Measurements from ENCODE around the gene CLINT1.
"Not testable (repeated sequence)": the region's sequence is repeated elsewhere in the genome, so short reads cannot be mapped to it uniquely, and the experiment has no call there.

The CLINT1 gene

DNA sequence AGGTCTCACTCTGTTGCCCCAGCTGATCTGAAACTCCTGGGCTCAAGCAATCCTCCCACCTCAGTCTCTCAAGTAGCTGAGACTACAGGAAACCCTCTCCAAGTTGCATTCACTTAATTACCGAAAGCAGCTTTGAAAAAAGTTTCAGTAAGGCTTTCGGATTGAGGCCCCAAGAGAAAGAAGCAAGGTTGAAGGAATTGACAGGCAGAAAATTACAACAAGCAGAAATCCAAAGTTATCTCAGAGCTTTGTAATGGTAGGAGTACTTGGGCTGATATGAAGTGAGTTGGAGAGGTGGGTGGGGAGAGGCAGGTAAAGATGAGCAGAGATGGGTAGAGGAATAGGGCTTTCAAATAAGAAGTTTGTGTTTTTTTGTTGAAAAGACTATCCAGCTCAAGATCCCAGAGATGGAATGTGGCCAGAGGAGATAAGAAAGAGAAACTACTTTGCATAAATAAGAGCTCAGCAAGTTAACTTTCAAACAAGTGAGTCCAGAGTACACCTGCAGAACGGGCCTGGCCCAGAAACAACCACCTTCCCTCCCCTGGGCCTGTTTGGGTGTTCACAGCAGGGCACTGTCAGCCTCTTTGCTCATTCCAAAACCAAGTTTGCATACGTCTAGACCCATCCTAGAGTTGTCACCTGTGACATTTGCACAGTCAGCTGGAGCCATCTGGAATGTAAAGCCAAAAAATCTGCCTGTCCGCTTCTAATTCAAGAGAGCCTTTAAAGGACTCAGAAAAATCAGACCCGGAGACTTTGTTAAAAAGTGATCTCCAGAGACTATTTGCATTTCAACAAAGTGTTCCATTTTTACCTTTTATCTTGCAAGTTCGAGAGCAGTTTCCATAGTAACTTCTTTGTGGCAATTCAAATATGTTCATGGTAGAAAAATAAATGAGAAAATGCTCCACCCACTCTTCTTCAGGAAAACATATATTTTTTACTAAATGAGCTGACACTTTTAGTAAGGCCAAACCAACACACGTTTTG lies 2.2 kb upstream of the CLINT1 start:
- no peak for DNase-seq

GRCh38 chr5:157859227-157859575 lies 256 bp upstream of the CLINT1 start:
- DNase-seq, result no peak

DNA sequence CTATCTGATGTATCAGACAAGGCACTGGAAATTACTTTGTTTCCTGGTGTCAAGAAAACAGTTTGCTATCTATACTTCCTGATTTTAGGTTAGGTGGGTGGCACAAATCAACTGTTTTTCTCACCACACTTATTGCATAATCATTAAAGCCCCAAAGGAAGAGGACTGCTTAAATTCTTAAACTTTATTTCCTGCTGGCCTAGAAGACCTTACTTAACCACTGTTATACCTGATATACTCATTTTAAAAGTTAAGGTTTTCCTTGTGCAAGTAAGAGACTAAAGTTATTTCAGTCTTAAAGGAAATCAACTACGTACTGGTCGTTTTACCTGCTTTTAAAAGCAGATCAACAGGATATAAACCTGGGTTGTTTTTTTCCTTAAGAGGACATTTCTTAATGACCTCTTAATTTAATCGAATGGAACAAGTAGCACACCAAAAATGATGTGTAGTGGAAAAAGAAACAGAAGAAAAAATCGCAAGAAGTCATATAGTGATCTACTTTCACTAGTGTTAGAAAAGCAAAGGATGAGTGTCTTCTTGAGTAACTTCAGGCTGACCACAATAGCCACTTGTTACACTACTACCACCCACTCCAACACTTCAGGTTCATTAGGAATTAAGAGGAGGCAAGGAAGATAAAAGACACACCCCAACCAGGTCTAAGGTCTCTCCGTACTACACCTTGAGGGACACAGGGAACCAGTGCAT lies 974 bp downstream of the CLINT1 start:
- no peak for DNase-seq

- no peak for DNase-seq
Observed at GRCh38 chr5:157855404-157855994, 3.4 kb downstream of the CLINT1 start.

GRCh38 chr5:157853365-157853764 lies 5.6 kb downstream of the CLINT1 start:
- not testable (repeated sequence) for DNase-seq

DNA sequence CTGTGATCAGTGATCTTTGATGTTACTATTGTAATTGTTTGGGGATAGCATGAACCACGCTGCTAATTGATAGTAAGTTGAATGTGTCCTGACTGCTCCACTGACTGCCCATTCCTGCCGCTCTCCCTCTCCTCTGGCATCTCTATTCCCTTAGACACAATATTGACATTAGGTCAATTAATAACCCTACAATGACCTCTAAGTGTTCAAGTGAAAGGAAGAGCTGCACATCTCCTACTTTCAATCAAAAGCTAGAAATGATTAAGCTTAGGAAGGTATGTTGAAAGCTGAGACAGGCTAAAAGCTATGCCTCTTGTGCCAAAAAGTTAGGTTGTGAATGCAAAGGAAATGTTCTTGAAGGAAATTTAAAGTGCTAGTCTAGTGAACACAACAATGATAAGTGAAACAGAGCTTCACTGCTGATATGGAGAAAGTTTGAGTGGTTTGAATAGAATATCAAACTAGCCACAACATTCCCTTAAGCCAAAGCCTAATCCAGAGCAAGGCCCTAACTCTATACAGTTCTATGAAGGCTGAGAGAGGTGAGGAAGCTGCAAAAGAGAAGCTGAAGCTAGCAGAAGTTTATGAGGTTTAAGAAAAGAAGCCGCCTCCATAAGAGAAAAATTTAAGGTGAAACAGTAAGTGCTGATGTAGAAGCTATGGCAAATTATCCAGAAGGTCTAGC lies 12.9 kb downstream of the CLINT1 start:
- no peak for DNase-seq

GRCh38 chr5:157842787-157843186 lies 16.2 kb downstream of the CLINT1 start:
- DNase-seq, result no peak

- DNase-seq, result no peak
Observed at GRCh38 chr5:157842185-157842584, 16.8 kb downstream of the CLINT1 start.

GRCh38 chr5:157839157-157839795 lies 19.7 kb downstream of the CLINT1 start:
- DNase-seq, result no peak

DNA sequence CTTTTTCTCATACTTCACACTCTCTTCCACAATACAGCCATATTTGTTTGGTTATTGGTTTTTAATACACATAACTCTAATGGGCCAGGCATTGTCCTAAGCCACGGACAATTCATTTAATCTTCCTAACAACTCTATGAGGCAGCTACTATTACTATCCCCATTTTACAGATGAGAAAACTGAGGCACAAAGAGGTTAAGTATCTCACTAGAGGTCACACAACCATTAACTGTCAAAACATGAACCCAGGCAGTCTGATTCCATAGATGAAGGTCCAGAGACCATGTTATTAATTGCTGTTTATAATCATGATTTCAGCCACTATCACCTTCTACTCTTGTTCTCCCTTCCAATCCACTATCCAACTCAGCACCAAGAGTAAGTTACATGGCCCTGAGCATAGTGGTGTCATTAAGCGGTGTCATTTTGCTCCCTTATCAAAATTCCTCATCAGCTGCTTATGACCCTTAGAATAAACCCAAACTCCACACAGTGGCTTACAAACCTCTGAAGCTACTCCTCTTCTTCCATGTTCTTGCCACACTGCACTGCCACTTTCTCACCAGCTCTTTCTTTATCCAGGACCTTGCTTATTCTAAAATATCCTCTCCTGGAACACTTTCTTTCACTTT lies 22.7 kb downstream of the CLINT1 start:
- no peak for DNase-seq

DNA sequence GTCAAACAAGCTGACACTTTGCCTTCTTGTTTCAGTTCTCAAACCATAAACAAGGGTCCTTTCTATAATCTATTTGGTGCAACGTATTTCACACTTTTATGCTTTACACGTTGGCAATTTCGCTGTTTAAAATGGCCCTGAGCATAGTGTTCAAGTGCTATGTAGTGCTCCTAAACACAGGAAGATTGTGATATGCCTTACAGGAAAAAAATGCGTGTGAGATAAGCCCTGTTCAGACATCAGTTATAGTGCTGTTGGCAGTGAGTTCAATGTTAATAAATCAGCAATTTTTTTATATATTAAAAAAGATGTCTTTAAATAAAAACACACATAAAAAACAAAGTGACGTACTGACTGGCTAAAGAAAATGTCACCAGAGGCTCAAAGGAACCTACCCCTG lies 23.9 kb downstream of the CLINT1 start:
- DNase-seq, result no peak

GRCh38 chr5:157828944-157829639 lies 29.9 kb downstream of the CLINT1 start:
- no peak for DNase-seq

GRCh38 chr5:157828105-157828943 lies 30.6 kb downstream of the CLINT1 start:
- DNase-seq, result no peak

- DNase-seq, result no peak
Observed at GRCh38 chr5:157827423-157827822, 31.5 kb downstream of the CLINT1 start.

DNA sequence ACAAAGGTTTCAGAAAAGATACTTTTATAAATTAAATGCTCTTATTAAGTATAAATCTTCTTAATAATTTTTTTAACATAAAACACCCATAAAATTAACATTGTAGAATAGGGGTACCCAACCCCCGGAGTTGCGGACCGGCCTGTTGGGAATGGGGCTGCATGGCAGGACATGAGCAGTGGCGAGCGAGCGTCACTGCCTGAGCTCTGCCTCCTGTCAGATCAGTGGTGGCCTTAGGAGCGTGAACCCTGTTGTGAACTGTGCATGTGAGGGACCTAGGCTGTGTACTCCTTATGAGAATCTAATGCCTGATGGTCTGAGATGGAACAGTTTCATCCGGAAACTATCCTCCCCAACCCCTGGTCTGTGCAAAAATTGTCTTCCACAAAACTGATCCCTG lies 35.3 kb downstream of the CLINT1 start:
- no peak for DNase-seq

DNA sequence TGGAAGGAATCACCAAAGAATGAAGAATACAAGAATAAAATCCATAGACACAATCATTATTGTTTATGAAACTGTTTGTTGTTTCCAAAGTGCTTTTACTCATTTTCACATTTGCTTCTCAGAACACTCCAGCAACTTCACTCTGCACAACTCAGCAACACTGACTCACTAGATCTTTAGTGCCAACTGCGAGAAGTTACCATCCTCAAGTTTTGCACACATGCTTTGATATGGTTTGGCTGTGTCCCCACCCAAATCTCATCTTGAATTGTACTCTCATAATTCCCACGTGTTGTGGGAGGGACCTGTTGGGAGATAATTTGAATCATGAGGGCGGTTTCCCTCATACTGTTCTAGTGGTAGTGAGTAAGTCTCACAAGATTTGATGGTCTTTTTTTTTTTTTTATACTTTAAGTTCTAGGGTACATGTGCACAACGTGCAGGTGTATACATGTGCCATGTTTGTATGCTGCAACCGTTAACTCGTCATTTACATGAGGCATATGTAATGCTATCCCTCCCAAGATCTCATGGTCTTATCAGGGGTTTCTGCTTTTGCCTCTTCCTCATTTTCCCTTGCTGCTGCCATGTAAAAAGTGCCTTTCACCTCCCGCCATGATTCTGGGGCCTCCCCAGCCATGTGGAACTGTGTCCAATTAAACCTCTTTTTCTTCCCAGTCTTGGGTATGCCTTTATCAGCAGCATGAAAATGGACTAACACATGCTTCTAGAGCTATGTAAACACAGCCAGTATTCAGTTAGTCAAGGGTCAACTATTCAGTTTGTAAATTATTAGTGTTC lies 36.9 kb downstream of the CLINT1 start:
- DNase-seq, result no peak

DNA sequence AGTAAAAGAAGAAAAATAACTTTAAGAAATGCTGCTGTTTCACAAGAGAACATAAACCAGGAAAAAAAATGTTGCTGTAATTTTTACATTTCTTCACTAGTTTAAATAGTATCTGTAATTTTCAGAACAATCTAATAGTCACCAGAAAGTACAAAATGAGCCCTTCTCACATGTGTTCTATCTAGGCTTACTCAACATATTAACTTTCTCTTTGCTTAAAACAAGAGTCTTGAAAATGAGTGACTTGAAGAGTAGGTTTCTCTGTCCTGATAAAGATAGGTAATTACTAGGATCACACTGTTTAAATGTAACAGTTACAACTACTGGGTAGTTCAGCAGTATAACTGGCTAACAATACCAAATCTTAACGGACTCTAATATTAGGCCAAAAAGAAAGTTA lies 37.5 kb downstream of the CLINT1 start:
- DNase-seq, result no peak

DNA sequence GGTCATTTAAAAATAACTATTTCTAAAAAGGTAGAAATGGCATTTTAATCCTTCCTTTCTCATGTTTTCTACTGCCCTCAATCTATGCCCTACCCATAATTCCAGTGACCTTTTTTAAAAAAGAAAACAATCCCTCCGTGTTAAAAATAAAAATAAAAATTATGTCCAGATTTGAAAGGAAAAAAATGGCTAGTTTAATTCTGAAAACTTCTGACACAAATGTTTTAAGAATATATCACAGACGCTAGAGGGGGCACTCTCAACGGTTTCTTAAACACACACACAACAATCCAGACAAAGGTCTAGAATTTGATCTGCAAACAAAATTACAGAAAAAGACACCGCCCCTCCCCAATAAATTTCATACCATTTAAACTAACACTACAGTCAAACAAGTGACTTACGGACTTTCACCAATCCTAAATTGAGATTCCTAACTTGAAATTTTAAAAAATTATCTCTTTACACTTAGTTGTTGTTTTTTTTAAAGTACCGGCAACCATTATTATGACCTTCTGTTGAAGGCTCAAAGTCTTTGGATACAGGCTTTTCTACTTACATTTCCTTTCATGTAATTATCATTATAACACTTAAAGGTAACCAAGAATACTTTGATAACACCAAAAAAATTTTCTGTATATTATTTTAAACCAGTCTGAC lies 38.2 kb downstream of the CLINT1 start:
- DNase-seq, result no peak

DNA sequence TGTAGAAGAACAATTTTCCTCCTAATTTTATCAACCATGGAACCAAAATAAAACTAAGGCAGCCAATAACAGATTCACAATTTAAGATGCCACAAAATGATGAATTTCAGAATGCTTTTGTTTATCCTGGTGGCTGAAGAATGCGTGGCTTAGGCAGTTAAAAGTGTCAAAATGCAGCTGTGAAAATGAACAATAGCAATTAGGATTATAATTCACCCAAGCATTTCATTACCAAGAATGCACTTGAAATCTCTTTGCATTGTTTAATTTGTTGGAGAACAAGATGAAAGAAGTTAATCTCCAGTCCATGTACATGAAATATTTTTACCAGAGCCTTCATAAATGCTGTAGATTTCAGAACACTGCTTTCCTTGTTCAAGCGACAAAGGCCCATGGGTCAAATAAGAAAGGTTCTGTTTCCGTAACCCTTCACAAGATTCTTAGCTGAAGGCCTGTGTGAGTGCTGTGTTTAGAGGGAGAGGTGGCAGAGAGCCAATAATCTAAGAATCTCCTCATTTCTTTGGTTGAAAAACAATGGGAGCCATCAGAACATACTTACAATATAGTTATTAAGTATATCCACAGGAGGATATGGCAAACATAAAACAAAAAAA lies 39.3 kb downstream of the CLINT1 start:
- no peak for DNase-seq
